Fibroblast of gingiva (primary cell): ENCODE results near the gene NCBP1.
A peak's percentile ranks its signal among the peaks of the same experiment; 100 is the strongest.
"Not testable (repeated sequence)": the region's sequence is repeated elsewhere in the genome, so short reads cannot be mapped to it uniquely, and the experiment has no call there.

Source experiments
- DNase-seq: peaks from one replicate; pipeline ENCODE4 v3.0.0-alpha.2; 2011; ENCODE audit warnings: low read depth

The NCBP1 gene

GRCh38 chr9:97675655-97676054 lies 42.0 kb downstream of the NCBP1 start:
- DNase-seq, result no peak

DNA sequence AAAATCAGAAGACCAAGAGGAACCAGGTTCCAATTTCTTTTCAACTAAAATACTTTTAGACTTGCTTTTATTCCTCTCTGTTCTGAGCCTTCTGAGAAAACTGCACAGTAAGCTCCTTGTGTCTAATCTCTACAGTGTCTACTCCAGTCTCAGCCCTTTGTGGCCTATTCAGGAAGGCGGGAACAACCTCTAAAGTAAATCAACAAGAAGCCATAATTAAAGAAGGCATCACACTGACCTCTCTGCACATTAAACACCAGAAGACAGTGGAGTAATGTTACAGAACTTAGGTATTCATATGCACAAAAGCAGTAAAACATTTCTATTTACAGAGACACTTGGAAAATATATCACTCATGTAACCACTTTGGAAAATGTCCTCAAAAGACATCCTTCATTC lies 48.6 kb downstream of the NCBP1 start:
- no peak for DNase-seq

GRCh38 chr9:97688654-97689053 lies 55.0 kb downstream of the NCBP1 start:
- no peak for DNase-seq

GRCh38 chr9:97689401-97690180 lies 56.0 kb downstream of the NCBP1 start:
- no peak for DNase-seq

GRCh38 chr9:97694769-97695168 lies 61.1 kb downstream of the NCBP1 start:
- DNase-seq, result no peak

GRCh38 chr9:97695390-97695789 lies 61.8 kb downstream of the NCBP1 start:
- no peak for DNase-seq

DNA sequence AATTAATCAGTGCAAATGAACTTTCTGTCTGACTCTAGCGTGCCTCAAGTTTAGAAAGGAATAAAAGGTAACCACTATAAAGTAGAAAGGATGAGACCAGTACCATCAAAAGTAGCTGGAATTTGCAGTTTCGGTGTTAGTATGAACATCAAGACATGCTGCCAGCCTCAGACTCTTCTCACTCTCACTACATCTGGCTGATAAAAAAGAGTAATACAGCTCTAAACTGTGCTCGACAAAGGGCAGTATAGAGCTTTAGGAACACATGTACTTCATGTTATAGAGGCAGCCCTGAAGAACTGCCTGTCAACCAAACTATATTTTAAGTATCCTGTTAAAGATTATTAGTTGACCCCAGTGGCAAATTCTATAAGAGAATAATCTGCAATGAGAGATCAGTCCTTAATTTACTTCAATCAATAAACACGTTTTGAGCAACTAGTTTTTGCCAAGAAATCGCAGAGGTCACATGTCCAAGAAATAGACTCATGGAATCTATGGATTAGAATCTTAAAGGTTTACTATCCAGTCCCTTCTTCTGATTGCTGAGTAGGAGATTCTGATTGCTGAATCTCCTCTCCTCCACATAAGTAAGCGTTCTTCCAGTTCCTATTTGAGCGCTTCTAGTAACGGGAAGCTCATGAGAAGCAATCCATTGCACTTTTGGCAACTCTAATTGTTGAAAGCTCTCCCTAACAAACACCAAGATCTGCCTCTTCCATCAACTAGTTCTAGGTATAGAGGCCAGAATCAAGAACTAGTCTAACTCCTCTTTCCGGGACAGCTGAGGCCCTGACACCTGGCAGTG lies 62.6 kb downstream of the NCBP1 start:
- peak; percentile 18 for DNase-seq

DNA sequence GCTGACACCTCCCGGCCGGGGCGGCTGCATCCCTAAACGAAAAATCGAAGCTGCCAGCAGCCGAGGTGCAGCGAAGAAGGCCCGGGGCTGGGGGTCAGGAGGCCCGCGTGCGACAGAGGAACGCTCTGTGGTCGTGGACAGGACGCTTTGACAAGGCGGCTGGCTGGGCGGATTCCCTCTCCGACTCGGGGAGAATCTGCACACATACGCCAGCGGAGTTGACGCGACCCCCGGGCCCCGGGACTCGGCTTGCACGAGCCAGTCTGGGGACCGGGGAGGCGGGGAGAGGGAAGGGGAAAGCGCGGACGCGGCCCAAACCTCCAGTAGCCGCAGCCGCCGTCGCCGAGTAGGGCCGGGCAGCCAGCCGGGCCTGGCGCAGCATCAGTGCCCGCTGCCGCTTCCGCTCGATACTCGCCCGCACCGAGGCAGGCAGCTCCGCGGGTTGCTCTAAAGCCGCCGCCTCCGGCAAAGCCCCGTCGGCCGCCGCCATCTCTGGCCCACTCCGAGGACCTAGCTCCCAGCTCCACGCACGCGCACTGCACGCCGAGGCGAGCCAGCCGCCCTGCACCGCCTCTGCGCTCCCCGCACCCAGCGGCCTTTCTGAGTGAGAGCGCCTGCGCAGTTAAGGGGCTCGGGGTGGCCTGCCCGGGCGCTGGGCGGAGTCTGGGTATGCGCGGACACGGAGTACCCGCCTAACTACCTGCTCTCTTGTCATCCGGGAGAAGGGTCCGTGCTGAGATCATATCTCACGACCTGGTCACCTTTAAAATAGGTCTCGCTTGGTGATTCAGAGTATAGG lies 63.4 kb downstream of the NCBP1 start, which contains the start of gene XPA:
TSS of gene XPA (minus strand) at position 538 of the 799 bp plus-strand sequence. CDS start at position 490, 48 bp downstream.
- peak; percentile 91 for DNase-seq

DNA sequence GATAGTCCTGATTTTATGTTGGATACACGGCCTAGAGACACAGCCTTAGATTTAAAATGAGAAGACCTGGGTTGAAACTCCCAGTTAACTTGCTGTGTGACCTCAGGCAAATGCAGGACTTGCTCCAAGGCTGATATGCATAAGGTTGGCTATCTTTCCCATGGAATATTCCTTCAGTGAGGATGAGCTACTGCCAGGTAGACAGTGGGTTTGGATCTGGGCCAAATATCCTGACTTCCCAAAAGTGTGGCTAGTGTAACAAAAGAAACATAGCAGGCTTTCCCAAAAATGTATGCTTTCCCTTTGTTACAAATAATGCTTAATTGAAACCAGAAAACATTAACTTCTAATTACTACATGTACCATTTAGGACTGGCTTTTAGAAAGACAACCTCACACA lies 64.2 kb downstream of the NCBP1 start:
- no peak for DNase-seq

GRCh38 chr9:97698865-97699264 lies 65.2 kb downstream of the NCBP1 start:
- DNase-seq, result no peak

GRCh38 chr9:97699281-97699680 lies 65.7 kb downstream of the NCBP1 start:
- DNase-seq, result not testable (repeated sequence)

DNA sequence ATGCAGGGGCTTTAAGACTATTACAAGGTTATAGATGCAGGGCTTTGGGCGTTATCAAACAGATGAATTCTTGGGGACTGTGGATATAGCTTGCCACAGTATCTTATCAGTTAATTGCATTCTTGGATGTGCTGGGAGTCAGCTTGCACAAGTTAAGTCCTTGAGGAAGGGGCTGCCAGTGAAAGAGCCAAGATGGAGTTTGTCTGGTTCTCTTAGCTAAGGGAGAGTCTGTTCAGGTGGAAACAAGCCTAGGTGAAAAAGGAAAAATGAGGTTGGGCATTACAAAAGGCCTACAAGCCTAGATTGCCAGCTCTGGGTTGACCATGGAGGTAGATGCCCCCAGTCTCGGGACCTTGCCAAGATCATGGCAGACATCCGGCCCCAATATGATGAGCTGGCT lies 66.2 kb downstream of the NCBP1 start:
- DNase-seq, result not testable (repeated sequence)

- DNase-seq, result peak; percentile 76
These were observed 70.1 kb downstream of the NCBP1 start for GRCh38 chr9:97703437-97704344.

- peak; percentile 31 for DNase-seq
These were observed 70.7 kb downstream of the NCBP1 start for GRCh38 chr9:97704345-97704677.

DNA sequence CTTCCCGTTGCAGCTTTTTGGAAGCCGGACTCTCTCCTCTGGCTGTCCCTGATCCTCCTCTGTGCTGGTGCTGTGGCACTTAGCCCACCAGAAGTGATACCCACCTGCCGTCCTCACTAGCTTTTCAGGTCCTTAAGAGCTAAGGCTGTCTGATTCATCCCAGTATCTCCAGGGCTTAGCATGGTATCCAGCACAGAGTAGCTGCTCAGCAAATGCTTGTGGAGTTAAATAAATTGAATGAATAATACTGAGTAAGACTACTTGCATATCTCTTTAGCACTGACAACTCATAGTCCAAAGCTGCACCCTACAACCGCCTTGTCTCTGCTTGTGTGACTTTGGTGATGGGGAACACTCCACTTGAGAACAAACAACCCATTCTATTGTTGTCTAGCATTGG lies 71.2 kb downstream of the NCBP1 start:
- DNase-seq, result no peak

GRCh38 chr9:97705354-97705950 lies 71.8 kb downstream of the NCBP1 start:
- DNase-seq, result no peak

DNA sequence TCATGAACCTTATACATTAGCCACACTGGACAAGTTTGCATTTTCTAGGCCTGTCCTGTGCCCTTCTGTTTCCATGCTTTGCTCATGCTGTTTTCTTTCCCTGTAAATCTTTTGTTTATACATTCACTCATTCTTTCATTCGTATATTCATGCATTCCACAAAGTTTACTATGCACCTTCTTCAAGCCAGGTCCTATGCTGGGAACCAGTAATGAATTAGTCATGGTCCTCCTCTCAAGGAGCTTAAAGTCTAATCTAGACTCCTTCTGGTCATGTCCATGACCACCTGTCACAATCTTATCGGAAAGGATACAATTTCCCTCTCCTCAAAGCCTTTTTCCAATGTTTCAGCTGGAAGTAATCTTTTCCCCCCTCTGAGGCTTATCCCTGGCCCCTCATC lies 72.6 kb downstream of the NCBP1 start:
- no peak for DNase-seq

GRCh38 chr9:97710356-97711222 lies 77.0 kb downstream of the NCBP1 start:
- DNase-seq, result peak; percentile 48

- DNase-seq, result no peak
These were observed 77.6 kb downstream of the NCBP1 start for GRCh38 chr9:97711223-97711626.

DNA sequence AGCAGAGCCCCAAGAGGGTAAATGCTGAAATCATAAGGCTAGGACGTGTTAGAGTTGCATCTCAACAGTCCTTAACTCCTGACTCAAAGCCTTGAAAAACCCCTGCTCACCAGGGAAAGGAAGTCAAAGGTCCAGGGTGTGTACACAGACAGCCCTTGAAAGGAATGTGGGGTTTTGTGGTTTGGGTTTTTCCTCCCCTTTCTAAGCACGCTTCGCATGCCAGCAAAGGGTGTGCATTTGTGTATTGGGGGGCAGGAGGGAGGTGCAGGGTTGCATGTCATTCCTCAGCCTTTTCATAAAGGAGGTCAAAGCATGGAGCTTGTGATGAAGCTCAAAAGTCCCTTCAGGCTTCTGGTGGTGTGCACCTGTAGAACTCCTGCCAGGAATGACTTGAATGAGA lies 80.8 kb downstream of the NCBP1 start:
- peak; percentile 21 for DNase-seq
